NT2/D1 (cell line): Measurements from ENCODE around the gene LCN1.

Experiments used
- YY1 ChIP-seq: IDR thresholded peaks from 2 replicates; pipeline ENCODE4 v1.6.1; 2011; ENCODE audit not compliant: insufficient read length, insufficient read depth
- ZNF274 ChIP-seq: IDR thresholded peaks from 2 replicates; pipeline ENCODE4 v1.6.1; 2011; ENCODE audit warnings: mild to moderate bottlenecking, low read depth, low read length

DNA sequence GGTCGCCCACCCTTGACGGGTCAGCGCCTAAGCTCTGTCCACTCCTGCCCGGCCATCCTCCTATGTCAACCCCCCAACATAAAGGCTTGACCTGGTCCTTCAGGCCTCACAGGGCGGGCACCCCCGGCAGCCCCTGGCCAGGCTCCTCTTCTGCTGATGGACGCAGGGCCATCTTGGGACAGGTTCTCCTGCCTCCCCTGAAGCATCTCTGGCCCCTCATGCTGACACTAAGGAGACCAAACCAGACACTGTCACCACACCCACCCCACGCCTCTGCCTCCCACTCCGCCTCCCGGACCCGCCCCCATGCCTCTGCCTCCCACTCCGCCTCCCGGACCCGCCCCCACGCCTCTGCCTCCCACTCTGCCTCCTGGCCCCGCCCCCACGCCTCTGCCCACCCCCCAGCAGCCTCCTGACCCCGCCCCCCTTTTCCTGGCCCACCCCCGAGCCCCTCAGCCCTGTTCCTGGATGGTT, 31.5 kb downstream of the LCN1 start:
- no peak for TF ChIP-seq ZNF274
- no peak for TF ChIP-seq YY1
